D721Med (cell line): ENCODE results near the gene ZNF444.

Experiments
- DNase-seq: peaks from one replicate; pipeline ENCODE4 v3.0.0; 2011; ENCODE audit warnings: low spot score; ENCODE audit not compliant: insufficient read length
- FAIRE-seq: peaks from 2 replicates; lab custom pipeline; 2011; peaks lifted over from hg19 to GRCh38; lab: Jason Lieb, UNC
- TF ChIP-seq, protein P1 (sequence below): IDR thresholded peaks from 2 replicates; pipeline ENCODE4 v1.5.1; 2012; ENCODE audit warnings: mild to moderate bottlenecking, control low read depth; ENCODE audit not compliant: insufficient read depth; ENCODE audit errors: missing control alignments

ZNF444 gene

GRCh38 chr19:56120002-56120370 is 21.1 kb upstream of the ZNF444 start:
- TF ChIP-seq, protein P1, sequence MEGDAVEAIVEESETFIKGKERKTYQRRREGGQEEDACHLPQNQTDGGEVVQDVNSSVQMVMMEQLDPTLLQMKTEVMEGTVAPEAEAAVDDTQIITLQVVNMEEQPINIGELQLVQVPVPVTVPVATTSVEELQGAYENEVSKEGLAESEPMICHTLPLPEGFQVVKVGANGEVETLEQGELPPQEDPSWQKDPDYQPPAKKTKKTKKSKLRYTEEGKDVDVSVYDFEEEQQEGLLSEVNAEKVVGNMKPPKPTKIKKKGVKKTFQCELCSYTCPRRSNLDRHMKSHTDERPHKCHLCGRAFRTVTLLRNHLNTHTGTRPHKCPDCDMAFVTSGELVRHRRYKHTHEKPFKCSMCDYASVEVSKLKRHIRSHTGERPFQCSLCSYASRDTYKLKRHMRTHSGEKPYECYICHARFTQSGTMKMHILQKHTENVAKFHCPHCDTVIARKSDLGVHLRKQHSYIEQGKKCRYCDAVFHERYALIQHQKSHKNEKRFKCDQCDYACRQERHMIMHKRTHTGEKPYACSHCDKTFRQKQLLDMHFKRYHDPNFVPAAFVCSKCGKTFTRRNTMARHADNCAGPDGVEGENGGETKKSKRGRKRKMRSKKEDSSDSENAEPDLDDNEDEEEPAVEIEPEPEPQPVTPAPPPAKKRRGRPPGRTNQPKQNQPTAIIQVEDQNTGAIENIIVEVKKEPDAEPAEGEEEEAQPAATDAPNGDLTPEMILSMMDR: no peak

GRCh38 chr19:56120371-56121179 is 20.5 kb upstream of the ZNF444 start:
- DNase-seq (no peak), FAIRE-seq (no peak)
- TF ChIP-seq, protein P1: no peak

More at GRCh38 chr19:56120002-56120370, 21.1 kb upstream of the ZNF444 start:
- no peak for FAIRE-seq
- no peak for DNase-seq

DNA sequence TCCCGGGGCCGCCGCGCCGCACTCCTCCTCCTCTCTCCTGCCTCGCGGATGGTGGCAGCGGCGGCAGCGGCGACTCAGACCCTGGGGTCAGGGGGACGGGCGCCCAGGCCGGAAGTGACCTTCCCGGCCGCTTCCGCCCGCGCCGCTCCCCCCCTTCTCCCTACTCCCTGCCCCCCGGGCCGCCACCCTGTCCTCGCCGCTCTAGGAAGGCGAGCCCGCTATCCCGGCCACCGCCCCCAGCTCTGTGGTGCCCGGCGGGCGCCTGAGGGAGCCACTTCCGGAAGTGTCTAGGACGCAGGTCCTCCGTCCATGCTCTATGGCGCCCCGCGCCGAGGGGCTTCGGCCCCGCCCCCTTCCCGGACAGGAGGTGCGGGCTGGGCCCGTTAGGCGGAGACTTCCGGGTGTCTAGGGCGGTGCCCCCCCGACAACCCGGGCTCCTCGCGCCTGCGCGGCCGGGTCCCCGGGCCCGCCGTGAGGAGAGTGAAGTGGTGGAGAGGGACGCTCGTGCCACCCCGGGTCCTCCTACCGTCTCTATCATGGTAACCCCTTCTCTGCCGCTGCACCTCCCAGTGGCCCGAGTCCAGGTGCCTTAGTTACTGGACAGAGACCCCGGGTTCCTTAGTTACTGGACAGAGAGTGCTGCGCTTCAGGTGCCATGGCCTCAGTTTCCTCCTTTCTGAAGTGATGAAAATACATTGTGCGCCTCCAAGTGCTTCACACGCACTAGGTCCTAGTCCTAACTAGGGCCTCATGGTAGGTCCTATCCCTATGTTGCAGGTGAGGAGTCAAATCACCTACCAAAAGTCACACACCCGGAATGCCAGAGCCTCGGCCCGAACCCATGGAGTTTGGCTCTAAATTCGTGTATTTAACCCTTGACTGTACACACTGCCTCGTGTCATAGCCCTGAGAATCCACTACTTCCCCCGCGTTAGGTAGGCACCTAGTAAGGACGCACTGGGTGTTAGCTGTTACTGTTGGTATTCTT is 19.6 kb upstream of the ZNF444 start, which contains the start of gene ZNF787:
Gene ZNF787 (minus strand): TSS at position 116 of the 988 bp plus-strand sequence. CDS start 18,078 bp downstream, outside the sequence.
- DNase-seq (peak; percentile 69), FAIRE-seq (no peak)
- TF ChIP-seq, protein P1: no peak

DNA sequence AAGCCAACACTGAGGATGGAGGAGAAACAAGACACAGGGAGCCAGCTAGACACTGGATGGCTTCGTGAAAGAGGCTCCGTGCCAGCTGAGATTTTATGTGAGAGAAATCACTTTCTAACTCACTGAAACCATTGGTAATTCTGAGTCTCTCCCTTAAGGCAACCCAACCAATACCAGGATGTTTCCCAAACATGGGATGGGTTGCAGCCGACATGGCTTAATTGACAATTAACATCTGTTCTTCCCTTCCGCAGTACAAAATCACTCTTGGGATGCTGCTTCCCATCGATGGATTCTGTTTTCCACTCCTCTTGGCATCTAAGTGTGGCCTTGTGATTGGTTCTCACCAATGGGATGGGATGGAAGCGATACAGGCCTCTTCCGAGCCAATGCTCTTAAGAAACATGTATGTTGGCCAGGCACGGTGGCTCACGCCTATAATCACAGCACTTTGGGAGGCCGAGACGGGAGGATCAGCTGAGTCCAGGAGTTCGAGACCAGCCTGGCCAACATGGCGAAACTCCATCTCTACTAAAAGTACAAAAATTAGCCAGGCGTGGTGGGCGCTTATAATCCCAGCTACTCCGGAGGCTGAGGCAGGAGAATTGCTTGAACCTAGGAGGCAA is 17.7 kb upstream of the ZNF444 start:
- FAIRE-seq (no peak), DNase-seq (no peak)
- TF ChIP-seq, protein P1: no peak

GRCh38 chr19:56124578-56124977 is 16.5 kb upstream of the ZNF444 start:
- TF ChIP-seq, protein P1: no peak
- FAIRE-seq: no peak
- DNase-seq: no peak

DNA sequence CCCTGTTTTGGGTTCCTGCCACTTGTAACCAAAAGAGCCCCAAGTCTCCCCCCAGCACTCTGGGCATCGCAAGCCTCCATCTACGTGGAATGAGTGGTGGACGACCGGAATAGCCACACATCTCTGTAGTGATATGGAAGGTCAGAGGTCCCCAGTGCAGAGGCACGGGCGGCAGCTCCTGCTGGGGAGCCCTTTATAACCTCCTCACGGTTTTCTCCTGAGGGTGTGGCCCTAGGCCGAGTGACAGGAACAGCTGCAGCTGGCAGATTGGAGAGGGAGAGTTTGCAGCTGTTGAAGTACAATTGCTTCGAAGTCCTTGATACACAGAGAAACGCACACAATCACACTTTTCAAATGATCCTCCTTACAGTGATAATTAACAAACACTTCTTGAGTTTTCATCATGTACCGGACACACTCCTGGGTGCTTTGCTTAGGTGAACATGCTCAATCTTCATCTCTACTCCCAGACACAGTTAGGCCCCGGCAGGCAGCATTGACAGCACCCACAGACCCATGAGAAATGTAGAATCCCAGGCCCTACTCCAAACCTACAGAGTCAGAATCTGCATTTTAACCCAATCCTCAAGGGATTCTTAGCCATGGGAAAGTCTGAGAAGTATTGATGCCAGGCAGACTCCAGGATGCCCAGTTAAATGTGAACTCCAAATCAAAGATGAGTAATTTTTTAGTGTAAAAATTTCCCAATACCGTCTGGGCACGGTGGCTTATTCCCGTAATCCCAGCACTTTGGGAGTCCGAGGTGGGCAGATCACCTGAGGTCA is 15.1 kb upstream of the ZNF444 start:
- no peak for DNase-seq
- no peak for FAIRE-seq
- TF ChIP-seq, protein P1: no peak
